ENCODE measurements around the gene B4GALT3. TPM values are rescaled to one million over a fixed set of nuclear protein-coding genes. Genes with fewer than 3 reads are reported as not detected.

B4GALT3 gene
- total and polyA plus RNA-seq, 4 donors = 25.7 to 34.6 (median 31.1) TPM

GRCh38 chr1:161162806-161163205, 14.5 kb downstream of the B4GALT3 start:
- no peak overlapping the region for H3K9ac ChIP-seq (ENCODE audit: insufficient read depth in 1 of 2, low read length in 2 of 2)
- H3K27ac ChIP-seq (ENCODE audit: low read depth in 1 of 2, low read length in 1 of 2) = no peak overlapping the region
- no peak for ATAC-seq (ENCODE audit: insufficient read depth, low FRiP score)
- H3K9me3 ChIP-seq (ENCODE audit: control insufficient read depth in 4 of 4, insufficient read depth in 3 of 4, low read length in 3 of 4) = no peaks in the 10 kb centered on the region
- H3K36me3 ChIP-seq (ENCODE audit: control insufficient read depth in 4 of 4, insufficient read depth in 4 of 4, low read length in 4 of 4) = peaks cover 0 to 23% (median 9%) of the 10 kb centered on the region in 4 donors
- TF ChIP-seq, protein P1, sequence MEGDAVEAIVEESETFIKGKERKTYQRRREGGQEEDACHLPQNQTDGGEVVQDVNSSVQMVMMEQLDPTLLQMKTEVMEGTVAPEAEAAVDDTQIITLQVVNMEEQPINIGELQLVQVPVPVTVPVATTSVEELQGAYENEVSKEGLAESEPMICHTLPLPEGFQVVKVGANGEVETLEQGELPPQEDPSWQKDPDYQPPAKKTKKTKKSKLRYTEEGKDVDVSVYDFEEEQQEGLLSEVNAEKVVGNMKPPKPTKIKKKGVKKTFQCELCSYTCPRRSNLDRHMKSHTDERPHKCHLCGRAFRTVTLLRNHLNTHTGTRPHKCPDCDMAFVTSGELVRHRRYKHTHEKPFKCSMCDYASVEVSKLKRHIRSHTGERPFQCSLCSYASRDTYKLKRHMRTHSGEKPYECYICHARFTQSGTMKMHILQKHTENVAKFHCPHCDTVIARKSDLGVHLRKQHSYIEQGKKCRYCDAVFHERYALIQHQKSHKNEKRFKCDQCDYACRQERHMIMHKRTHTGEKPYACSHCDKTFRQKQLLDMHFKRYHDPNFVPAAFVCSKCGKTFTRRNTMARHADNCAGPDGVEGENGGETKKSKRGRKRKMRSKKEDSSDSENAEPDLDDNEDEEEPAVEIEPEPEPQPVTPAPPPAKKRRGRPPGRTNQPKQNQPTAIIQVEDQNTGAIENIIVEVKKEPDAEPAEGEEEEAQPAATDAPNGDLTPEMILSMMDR (IDR thresholded peaks at IDR 0.05; ENCODE audit: control extremely low read depth, extremely low read depth) = no peak
- WGBS, 2 donors = 94 to 95% methylated on average over 10 of the region's 10 CpGs
- H3K27me3 ChIP-seq (ENCODE audit: control insufficient read depth in 3 of 3, insufficient read depth in 3 of 3, low read length in 2 of 3) = no peaks in the 10 kb centered on the region
- H3K4me3 ChIP-seq = no peak overlapping the region
- peaks cover 2 to 33% (median 11%) of the 10 kb centered on the region in 5 donors for H3K4me1 ChIP-seq (ENCODE audit: control insufficient read depth in 5 of 5, insufficient read depth in 5 of 5, low read length in 5 of 5)
- DNase-seq = no peak

GRCh38 chr1:161162052-161162451, 15.3 kb downstream of the B4GALT3 start:
- Histone ChIP-seq H3K9me3 (ENCODE audit: control insufficient read depth in 4 of 4, insufficient read depth in 3 of 4, low read length in 3 of 4) (no peaks in the 10 kb centered on the region), H3K9ac (ENCODE audit: insufficient read depth in 1 of 2, low read length in 2 of 2) (no peak overlapping the region), H3K4me3 (no peak overlapping the region), H3K27ac (ENCODE audit: low read depth in 1 of 2, low read length in 1 of 2) (no peak overlapping the region), H3K36me3 (ENCODE audit: control insufficient read depth in 4 of 4, insufficient read depth in 4 of 4, low read length in 4 of 4) (peaks cover 0 to 28% (median 12%) of the 10 kb centered on the region in 4 donors), H3K4me1 (ENCODE audit: control insufficient read depth in 5 of 5, insufficient read depth in 5 of 5, low read length in 5 of 5) (peaks cover 2 to 29% (median 10%) of the 10 kb centered on the region in 5 donors), H3K27me3 (ENCODE audit: control insufficient read depth in 3 of 3, insufficient read depth in 3 of 3, low read length in 2 of 3) (no peaks in the 10 kb centered on the region)
- ATAC-seq (ENCODE audit: insufficient read depth, low FRiP score) (no peak), DNase-seq (no peak)
- TF ChIP-seq, protein P1 (IDR thresholded peaks at IDR 0.05; ENCODE audit: control extremely low read depth, extremely low read depth) = no peak
- WGBS, 2 donors = 78 to 88% methylated on average over 7 of the region's 7 CpGs

- no peaks in the 10 kb centered on the region for H3K9me3 ChIP-seq (ENCODE audit: control insufficient read depth in 4 of 4, insufficient read depth in 3 of 4, low read length in 3 of 4)
- peaks cover 2 to 32% (median 13%) of the 10 kb centered on the region in 4 donors for H3K36me3 ChIP-seq (ENCODE audit: control insufficient read depth in 4 of 4, insufficient read depth in 4 of 4, low read length in 4 of 4)
- TF ChIP-seq, protein P1 (IDR thresholded peaks at IDR 0.05; ENCODE audit: control extremely low read depth, extremely low read depth) = no peak
- no peak overlapping the region for H3K27ac ChIP-seq (ENCODE audit: low read depth in 1 of 2, low read length in 1 of 2)
- WGBS, 2 donors = 89% methylated on average over 5 of the region's 5 CpGs
- H3K4me1 ChIP-seq (ENCODE audit: control insufficient read depth in 5 of 5, insufficient read depth in 5 of 5, low read length in 5 of 5) = peaks cover 2 to 26% (median 9%) of the 10 kb centered on the region in 5 donors
- H3K9ac ChIP-seq (ENCODE audit: insufficient read depth in 1 of 2, low read length in 2 of 2) = no peak overlapping the region
- ATAC-seq (ENCODE audit: insufficient read depth, low FRiP score) (no peak), DNase-seq (no peak)
- no peaks in the 10 kb centered on the region for H3K27me3 ChIP-seq (ENCODE audit: control insufficient read depth in 3 of 3, insufficient read depth in 3 of 3, low read length in 2 of 3)
- H3K4me3 ChIP-seq = no peak overlapping the region
Observed at GRCh38 chr1:161161652-161162051, 15.7 kb downstream of the B4GALT3 start.

DNA sequence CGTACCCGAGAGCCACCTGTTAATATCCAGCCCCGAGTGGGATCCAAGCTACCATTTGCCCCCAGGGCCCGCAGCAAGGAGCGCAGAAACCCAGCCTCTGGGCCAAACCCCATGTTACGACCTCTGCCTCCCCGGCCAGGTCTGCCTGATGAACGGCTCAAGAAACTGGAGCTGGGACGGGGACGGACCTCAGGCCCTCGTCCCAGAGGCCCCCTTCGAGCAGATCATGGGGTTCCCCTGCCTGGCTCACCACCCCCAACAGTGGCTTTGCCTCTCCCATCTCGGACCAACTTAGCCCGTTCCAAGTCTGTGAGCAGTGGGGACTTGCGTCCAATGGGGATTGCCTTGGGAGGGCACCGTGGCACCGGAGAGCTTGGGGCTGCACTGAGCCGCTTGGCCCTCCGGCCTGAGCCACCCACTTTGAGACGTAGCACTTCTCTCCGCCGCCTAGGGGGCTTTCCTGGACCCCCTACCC, 16.6 kb downstream of the B4GALT3 start:
- H3K9ac ChIP-seq (ENCODE audit: insufficient read depth in 1 of 2, low read length in 2 of 2) = no peak overlapping the region
- ATAC-seq (ENCODE audit: insufficient read depth, low FRiP score) (no peak), DNase-seq (no peak)
- 95 to 97% methylated on average over 22 of the region's 22 CpGs for WGBS, 2 donors
- H3K27ac ChIP-seq (ENCODE audit: low read depth in 1 of 2, low read length in 1 of 2) = no peak overlapping the region
- no peaks in the 10 kb centered on the region for H3K27me3 ChIP-seq (ENCODE audit: control insufficient read depth in 3 of 3, insufficient read depth in 3 of 3, low read length in 2 of 3)
- no peak overlapping the region for H3K4me3 ChIP-seq
- H3K36me3 ChIP-seq (ENCODE audit: control insufficient read depth in 4 of 4, insufficient read depth in 4 of 4, low read length in 4 of 4) = peaks cover 2 to 32% (median 13%) of the 10 kb centered on the region in 4 donors
- peaks cover 2 to 24% (median 9%) of the 10 kb centered on the region in 5 donors for H3K4me1 ChIP-seq (ENCODE audit: control insufficient read depth in 5 of 5, insufficient read depth in 5 of 5, low read length in 5 of 5)
- TF ChIP-seq, protein P1 (IDR thresholded peaks at IDR 0.05; ENCODE audit: control extremely low read depth, extremely low read depth) = no peak
- no peaks in the 10 kb centered on the region for H3K9me3 ChIP-seq (ENCODE audit: control insufficient read depth in 4 of 4, insufficient read depth in 3 of 4, low read length in 3 of 4)

All from lung (tissue), 12 donors.